Stomach smooth muscle (tissue), 2 donors: ENCODE data around the gene PCDHGB4.
A peak's percentile ranks its signal among the peaks of the same experiment; 100 is the strongest.

ENCODE experiments used
- H3K27ac ChIP-seq: one replicate; pipeline ENCODE4 v1.7.0; 2013; ENCODE audit warnings: mild to moderate bottlenecking, low read length, inconsistent platforms
- H3K27me3 ChIP-seq, 2 donors: one replicate each; pipeline ENCODE4 v1.7.0; 2013; ENCODE audit warnings: low read length in 2 of 2; ENCODE audit not compliant: insufficient read depth in 2 of 2, control insufficient read depth in 1 of 2
- H3K36me3 ChIP-seq, 2 donors: one replicate each; pipeline ENCODE4 v1.7.0; 2013; ENCODE audit warnings: low read length in 2 of 2; ENCODE audit not compliant: control insufficient read depth in 2 of 2, insufficient read depth in 2 of 2
- H3K4me1 ChIP-seq: one replicate; pipeline ENCODE4 v1.7.0; 2013; ENCODE audit warnings: low read length; ENCODE audit not compliant: control insufficient read depth, insufficient read depth
- H3K4me3 ChIP-seq, 2 donors: one replicate each; pipeline ENCODE4 v1.7.0; 2013; ENCODE audit warnings: low read length in 2 of 2
- H3K9ac ChIP-seq, 2 donors: one replicate each; pipeline ENCODE4 v1.7.0; 2013; ENCODE audit warnings: low read length in 2 of 2, mild to moderate bottlenecking in 1 of 2
- H3K9me3 ChIP-seq, 2 donors: one replicate each; pipeline ENCODE4 v1.7.0; 2013; ENCODE audit warnings: low read length in 2 of 2; ENCODE audit not compliant: control insufficient read depth in 2 of 2
- donor health status: healthy.
- donor health status: Pancreatic carcinoma.

Gene PCDHGB4

DNA sequence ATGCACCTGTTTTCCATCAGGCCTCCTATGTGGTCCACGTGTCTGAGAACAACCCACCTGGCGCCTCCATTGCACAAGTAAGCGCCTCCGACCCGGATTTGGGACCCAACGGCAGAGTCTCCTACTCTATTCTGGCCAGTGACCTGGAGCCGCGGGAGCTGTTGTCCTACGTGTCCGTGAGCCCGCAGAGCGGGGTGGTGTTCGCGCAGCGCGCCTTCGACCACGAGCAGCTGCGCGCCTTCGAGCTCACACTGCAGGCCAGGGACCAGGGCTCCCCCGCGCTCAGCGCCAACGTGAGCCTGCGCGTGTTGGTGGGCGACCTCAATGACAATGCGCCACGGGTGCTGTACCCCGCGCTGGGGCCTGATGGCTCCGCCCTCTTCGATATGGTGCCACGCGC is 35.9 kb upstream of the PCDHGB4 start:
- Histone ChIP-seq H3K4me1 (no peaks in the 10 kb centered on the region), H3K27ac (no peak overlapping the region), H3K9ac (no peak overlapping the region), H3K9me3 (peaks cover 31 to 52% of the 10 kb centered on the region in 2 donors), H3K27me3 (peaks cover 0 to 7% of the 10 kb centered on the region in 2 donors), H3K4me3 (peak overlapping the region in 1 of 2 donors; percentile 65), H3K36me3 (peaks cover 0 to 2% of the 10 kb centered on the region in 2 donors)

DNA sequence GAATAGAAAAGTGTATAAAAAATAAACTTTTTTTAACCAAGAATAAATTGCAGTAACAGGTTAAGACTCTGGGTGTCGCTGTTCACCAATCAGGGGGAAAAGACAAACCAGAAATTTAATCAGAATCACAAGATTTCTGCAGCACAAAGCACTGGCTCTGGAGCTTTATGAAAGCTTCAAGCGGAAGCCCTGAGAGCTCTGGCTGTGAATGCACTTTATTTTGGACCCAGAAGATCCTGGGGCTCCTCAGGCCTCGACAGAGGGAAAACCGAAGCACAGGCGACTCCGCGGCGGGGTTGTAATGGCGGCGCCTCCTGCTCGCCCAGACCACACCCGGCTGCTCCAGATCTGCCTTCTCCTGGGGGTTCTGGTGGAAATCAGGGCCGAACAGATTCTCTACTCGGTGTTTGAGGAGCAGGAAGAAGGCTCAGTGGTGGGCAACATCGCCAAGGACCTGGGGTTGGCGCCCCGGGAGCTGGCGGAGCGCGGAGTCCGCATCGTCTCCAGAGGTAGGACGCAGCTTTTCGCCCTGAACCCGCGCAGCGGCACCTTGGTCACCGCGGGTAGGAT is 32.5 kb upstream of the PCDHGB4 start, which contains the start of gene PCDHGA4:
Gene PCDHGA4 (plus strand): TSS at position 122 of the 570 bp plus-strand sequence. CDS start 87 bp downstream, at position 209.
- Histone ChIP-seq H3K36me3 (peaks cover 0 to 2% of the 10 kb centered on the region in 2 donors), H3K9me3 (peaks cover 35 to 70% of the 10 kb centered on the region in 2 donors), H3K9ac (no peak within 1 kb of the TSS), H3K27me3 (peaks cover 0 to 7% of the 10 kb centered on the region in 2 donors), H3K27ac (no peak within 1 kb of the TSS), H3K4me3 (peak within 1 kb of the TSS; percentile 42 to 70), H3K4me1 (no peaks in the 10 kb centered on the region)

DNA sequence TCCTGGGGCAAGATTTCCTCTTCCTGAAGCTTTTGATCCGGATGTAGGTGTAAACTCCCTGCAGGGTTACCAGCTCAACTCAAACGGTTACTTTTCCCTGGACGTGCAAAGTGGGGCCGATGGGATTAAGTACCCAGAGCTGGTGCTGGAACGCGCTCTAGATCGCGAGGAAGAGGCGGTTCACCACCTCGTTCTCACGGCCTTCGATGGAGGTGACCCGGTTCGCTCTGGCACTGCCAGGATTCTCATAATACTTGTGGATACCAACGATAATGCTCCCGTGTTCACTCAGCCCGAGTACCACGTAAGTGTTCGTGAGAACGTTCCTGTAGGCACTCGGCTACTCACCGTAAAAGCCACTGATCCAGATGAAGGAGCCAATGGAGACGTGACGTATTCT is 31.9 kb upstream of the PCDHGB4 start:
- peaks cover 0 to 2% of the 10 kb centered on the region in 2 donors for H3K36me3 ChIP-seq
- H3K4me3 ChIP-seq = peak overlapping the region; percentile 42 to 70
- peaks cover 0 to 7% of the 10 kb centered on the region in 2 donors for H3K27me3 ChIP-seq
- H3K9me3 ChIP-seq = peaks cover 35 to 71% of the 10 kb centered on the region in 2 donors
- no peak overlapping the region for H3K27ac ChIP-seq
- H3K9ac ChIP-seq = no peak overlapping the region
- H3K4me1 ChIP-seq = no peaks in the 10 kb centered on the region

DNA sequence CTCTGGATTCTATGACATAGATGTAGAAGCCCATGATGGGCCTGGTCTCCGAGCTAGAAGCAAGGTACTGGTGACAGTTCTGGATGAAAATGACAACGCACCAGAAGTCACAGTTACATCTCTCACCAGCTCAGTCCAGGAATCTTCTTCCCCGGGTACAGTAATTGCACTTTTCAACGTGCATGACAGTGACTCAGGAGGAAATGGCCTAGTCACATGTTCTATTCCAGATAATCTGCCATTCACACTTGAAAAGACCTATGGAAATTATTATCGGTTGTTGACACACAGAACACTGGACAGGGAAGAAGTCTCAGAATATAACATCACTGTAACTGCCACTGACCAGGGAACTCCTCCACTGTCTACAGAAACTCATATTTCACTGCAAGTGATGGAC is 31.4 kb upstream of the PCDHGB4 start:
- H3K27ac ChIP-seq = no peak overlapping the region
- H3K9ac ChIP-seq = no peak overlapping the region
- H3K4me1 ChIP-seq = no peaks in the 10 kb centered on the region
- H3K27me3 ChIP-seq = peaks cover 0 to 3% of the 10 kb centered on the region in 2 donors
- H3K4me3 ChIP-seq = peak overlapping the region in 1 of 2 donors; percentile 42
- peaks cover 0 to 2% of the 10 kb centered on the region in 2 donors for H3K36me3 ChIP-seq
- peaks cover 36 to 71% of the 10 kb centered on the region in 2 donors for H3K9me3 ChIP-seq

DNA sequence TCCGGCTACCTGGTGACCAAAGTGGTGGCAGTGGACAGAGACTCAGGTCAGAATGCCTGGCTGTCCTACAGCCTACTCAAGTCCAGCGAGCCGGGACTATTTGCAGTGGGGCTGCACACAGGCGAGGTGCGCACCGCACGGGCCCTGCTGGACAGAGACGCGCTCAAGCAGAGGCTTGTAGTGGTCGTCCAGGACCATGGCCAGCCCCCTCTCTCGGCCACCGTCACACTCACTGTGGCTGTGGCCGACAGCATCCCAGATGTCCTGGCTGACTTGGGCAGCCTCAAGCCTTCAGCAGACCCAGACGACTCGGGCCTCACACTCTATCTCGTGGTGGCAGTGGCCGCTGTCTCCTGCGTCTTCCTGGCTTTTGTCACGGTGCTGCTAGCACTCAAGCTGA is 30.5 kb upstream of the PCDHGB4 start:
- peaks cover 0 to 3% of the 10 kb centered on the region in 2 donors for H3K27me3 ChIP-seq
- H3K36me3 ChIP-seq = peaks cover 0 to 2% of the 10 kb centered on the region in 2 donors
- H3K9me3 ChIP-seq = peaks cover 33 to 70% of the 10 kb centered on the region in 2 donors
- H3K9ac ChIP-seq = no peak overlapping the region
- no peak overlapping the region for H3K27ac ChIP-seq
- H3K4me1 ChIP-seq = no peaks in the 10 kb centered on the region
- H3K4me3 ChIP-seq = peak overlapping the region; percentile 18 to 47

DNA sequence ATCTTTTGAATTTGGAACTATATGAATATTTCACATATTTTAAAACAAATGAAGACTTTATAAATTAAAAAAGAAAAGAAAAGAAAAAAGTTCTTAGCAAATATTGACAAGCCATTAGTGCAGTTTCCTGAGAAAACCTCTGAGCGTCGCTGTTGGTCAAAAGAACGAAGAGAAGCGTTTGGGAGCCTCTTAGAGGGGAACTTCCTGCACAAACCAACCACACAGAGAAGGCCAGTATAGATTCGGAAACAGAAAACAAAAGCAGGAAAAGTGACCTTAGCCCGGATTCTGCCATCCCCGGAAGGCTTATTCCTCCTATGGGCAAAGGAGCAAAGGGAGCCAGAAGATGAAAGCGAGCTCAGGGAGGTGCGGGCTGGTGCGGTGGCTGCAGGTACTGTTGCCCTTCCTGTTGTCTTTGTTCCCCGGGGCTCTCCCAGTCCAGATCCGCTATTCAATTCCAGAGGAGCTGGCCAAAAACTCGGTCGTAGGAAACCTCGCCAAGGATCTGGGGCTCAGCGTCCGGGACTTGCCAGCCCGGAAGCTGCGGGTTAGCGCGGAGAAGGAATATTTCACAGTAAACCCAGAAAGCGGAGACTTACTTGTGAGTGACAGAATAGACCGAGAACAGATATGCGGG is 27.6 kb upstream of the PCDHGB4 start, which contains the start of gene PCDHGB2:
Gene PCDHGB2 (plus strand): TSS at position 205 of the 637 bp plus-strand sequence. CDS start 142 bp downstream, at position 347.
- Histone ChIP-seq H3K9ac (no peak within 1 kb of the TSS), H3K27ac (no peak within 1 kb of the TSS), H3K27me3 (no peaks in the 10 kb centered on the region), H3K4me1 (no peaks in the 10 kb centered on the region), H3K4me3 (peak within 1 kb of the TSS; percentile 49 to 54), H3K9me3 (peaks cover 39 to 70% of the 10 kb centered on the region in 2 donors), H3K36me3 (peaks cover 0 to 2% of the 10 kb centered on the region in 2 donors)

DNA sequence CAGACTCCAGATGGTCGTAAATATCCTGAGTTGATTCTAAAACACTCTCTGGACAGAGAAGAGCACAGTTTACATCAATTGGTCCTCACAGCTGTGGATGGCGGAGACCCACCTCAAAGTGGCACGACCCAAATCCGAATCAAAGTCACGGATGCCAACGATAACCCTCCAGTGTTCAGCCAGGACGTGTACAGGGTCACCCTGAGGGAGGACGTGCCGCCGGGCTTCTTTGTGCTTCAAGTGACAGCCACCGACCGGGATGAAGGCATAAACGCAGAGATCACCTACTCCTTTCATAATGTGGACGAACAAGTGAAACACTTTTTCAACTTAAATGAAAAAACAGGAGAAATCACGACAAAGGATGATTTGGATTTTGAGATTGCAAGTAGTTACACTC is 26.8 kb upstream of the PCDHGB4 start:
- Histone ChIP-seq H3K27me3 (no peaks in the 10 kb centered on the region), H3K36me3 (peaks cover 0 to 2% of the 10 kb centered on the region in 2 donors), H3K9ac (no peak overlapping the region), H3K9me3 (peaks cover 41 to 70% of the 10 kb centered on the region in 2 donors), H3K4me3 (peak overlapping the region; percentile 49 to 54), H3K27ac (no peak overlapping the region), H3K4me1 (no peaks in the 10 kb centered on the region)

DNA sequence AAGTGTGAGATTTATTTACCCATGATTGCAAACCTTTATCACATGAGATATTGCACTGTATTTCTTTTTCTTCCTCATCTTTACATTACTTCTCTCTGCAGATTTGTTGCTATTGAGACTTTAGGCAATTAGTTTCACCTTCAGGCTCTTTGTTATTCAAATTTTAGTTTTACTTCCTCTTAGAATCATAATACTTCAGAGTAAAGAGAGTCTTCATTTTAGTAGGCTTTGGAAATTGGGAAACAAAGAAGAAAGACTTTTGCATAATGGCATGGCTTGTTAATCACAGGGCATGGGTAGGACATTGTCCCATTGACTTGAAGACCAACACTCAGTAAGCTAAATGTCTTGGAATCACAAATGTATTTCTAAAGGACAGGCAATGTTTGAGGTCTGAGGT is 24.8 kb upstream of the PCDHGB4 start:
- no peak overlapping the region for H3K4me3 ChIP-seq
- no peak overlapping the region for H3K27ac ChIP-seq
- H3K9me3 ChIP-seq = peaks cover 36 to 64% of the 10 kb centered on the region in 2 donors
- no peak overlapping the region for H3K9ac ChIP-seq
- H3K36me3 ChIP-seq = no peaks in the 10 kb centered on the region
- H3K27me3 ChIP-seq = no peaks in the 10 kb centered on the region
- no peaks in the 10 kb centered on the region for H3K4me1 ChIP-seq

DNA sequence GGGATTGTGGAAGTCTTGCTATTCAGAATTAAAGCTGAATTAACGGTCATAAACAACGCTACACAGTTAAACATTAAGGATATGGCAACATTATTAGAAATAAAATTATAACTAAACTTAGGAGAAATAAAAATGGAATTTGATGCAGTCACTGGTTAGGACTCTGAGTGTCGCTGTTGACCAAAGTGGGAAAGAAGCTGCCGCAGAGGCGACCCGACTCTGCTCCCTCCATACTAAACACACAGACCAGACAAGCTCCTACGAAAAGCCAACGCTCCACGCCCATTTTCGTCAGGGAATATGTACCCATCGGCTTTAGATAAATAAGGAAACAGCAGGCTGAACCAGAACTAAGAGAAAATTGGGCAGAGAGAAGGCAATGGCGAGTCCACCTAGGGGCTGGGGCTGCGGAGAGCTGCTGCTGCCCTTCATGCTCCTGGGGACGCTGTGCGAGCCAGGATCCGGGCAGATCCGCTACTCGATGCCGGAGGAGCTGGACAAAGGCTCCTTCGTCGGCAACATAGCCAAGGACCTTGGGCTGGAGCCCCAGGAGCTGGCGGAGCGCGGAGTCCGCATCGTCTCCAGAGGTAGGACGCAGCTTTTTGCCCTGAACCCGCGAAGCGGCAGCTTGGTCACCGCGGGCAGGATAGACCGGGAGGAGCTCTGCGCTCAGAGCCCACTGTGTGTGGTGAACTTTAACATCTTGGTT is 23.4 kb upstream of the PCDHGB4 start, which contains the start of gene PCDHGA5:
Gene PCDHGA5 (plus strand): TSS at position 211 of the 709 bp plus-strand sequence. CDS start 169 bp downstream, at position 380.
- Histone ChIP-seq H3K27me3 (no peaks in the 10 kb centered on the region), H3K4me1 (no peaks in the 10 kb centered on the region), H3K9me3 (peaks cover 36 to 64% of the 10 kb centered on the region in 2 donors), H3K27ac (no peak within 1 kb of the TSS), H3K4me3 (peak within 1 kb of the TSS; percentile 52 to 56), H3K36me3 (no peaks in the 10 kb centered on the region), H3K9ac (no peak within 1 kb of the TSS)

DNA sequence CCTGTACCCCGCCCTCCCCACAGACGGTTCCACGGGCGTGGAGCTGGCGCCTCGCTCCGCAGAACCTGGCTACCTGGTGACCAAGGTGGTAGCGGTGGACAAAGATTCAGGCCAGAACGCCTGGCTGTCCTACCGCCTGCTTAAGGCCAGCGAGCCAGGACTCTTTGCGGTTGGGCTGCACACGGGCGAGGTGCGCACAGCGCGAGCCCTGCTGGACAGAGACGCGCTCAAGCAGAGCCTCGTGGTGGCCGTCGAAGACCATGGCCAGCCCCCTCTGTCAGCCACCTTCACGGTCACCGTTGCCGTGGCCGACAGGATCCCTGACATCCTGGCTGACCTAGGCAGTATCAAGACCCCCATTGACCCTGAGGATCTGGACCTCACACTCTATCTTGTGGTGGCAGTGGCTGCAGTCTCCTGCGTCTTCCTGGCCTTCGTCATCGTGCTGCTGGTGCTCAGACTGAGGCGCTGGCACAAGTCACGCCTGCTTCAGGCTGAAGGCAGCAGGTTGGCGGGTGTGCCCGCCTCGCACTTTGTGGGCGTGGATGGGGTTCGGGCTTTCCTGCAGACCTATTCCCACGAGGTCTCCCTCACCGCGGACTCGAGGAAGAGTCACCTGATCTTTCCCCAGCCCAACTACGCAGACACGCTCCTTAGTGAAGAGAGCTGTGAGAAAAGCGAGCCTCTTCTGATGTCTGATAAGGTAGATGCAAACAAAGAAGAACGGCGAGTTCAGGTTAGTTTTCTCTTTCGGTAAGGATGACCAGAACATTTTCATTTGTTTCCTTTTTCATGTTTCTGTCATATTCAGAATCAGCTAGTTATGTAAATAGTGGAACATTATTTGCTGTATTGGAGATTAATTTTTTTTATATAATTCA is 21.2 kb upstream of the PCDHGB4 start:
- no peaks in the 10 kb centered on the region for H3K36me3 ChIP-seq
- H3K27me3 ChIP-seq = no peaks in the 10 kb centered on the region
- no peak overlapping the region for H3K27ac ChIP-seq
- peaks cover 35 to 60% of the 10 kb centered on the region in 2 donors for H3K9me3 ChIP-seq
- H3K9ac ChIP-seq = no peak overlapping the region
- H3K4me3 ChIP-seq = peak overlapping the region; percentile 22 to 46
- H3K4me1 ChIP-seq = no peaks in the 10 kb centered on the region
